Activated T-helper 1 cell treated with Interleukin-2 at 50 U/mL for 16 hours (primary cell): ENCODE data around the gene TBC1D9.

Source experiments
- DNase-seq: peaks from one replicate; pipeline ENCODE4 v3.0.0-alpha.2; 2020; ENCODE audit warnings: low read depth

Gene TBC1D9

DNA sequence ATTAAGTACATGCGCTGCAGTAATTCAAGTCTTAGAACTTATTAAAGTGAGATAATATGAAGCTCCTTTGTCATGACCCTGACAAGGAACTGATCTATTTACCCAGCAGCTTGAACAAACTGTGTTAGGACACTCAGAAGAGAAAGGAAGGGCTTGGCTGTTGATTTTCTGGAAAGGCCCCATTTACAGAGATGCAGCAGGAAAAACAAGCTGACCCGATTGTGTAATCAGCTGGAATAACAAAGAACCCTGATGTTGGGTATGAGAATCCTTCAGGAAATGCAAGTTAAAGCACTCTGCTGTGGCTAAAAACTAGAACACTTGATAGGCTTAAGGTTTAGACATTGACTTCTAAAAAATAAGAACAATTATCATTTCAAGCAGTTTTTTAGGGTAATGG is 64.8 kb downstream of the TBC1D9 start:
- DNase-seq: no peak

DNA sequence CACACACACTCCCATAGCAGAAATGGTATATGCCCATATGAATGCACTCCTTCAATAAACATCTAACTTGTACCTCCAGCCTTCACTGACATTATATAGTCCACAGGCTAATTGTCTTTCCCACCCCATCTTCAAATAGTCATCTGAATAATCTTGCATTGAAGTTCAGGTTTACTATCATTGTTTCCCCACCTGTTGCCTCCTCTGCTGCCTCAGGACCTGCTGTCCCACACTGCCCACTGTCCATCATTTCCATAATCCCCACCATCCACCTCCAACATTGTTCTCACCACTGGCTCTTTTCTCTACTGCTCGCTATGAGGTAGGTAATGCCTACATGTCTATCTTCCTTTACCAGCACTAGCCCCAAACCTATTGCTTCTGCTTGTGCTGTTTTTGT is 66.1 kb downstream of the TBC1D9 start:
- no peak for DNase-seq

DNA sequence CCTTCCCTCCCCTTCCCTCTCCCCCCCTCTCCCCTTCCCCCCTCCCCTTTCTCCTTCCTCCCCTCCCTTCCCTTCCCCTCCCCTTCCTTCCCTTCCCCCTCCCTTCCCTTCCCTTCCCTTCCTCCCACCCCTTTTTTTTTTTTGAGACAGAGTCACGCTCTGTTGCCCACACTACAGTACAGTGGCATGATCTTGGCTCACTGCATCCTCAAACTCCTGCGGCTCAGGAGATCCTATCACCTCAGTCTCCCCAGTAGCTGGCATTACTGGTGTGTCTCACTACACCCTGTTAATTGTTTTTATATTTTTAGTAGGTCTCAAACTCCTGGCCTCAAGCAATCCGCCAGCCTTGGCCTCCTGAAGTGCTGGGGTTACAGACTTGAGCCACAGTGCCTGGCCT is 66.6 kb downstream of the TBC1D9 start:
- DNase-seq: no peak

DNA sequence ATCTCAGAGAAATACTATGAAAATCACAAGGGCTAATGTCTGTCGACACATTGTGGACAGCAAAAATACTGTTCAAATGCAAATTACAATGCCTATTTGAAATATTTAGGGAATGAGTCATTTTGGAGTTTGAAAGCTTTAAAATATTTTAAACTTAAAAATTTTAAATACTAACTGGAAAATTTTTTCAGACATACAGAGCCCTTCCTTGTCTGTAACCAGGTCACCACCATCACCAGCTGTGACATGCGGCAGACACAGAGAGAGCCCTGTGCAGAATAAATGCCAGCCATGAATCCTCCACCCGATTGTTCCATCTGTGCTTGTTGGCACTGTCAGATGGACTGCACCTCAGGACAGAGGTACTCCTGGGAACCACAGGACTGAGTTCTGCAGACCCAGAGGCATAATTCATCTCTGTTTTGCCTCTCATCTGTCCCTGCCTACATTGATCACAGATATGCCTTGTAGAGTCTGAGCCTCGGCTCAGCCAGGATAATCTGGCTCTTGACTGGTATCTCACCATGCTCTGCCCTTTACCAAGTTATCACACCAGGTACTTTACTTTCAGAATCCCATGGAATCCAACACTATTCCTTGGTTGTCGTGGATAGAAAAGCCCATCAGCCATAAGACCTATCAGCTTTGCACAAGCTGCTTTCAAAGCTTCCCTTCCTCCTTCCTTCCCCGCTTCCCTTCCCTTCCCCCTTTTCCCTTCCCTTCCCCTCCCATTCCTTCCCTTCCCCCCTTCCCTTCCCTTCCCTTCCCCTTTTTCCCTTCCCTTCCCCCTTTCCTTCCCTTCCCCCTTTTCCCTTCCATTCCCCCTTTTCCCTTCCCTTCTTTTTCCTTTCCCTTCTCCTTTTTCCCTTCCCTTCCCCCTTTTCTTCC is 67.2 kb downstream of the TBC1D9 start:
- no peak for DNase-seq

DNA sequence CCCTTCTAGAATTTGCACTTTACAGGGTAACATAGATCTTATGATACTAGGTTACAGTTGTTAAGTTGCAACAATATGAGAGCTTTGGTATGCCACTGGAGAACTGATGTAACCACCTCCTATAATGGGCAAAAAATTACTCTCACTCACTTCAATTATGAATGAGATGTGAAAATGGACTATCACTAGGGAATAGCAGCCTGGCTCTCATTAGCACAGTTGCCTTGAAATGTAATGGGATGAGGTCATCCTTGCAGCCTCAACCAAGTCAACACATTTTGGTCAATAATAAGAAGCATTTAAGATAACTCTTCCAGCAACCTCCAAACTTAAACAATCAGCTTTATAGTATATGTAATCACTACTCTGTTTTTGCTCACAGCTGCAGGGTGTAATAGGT is 69.4 kb downstream of the TBC1D9 start:
- no peak for DNase-seq

DNA sequence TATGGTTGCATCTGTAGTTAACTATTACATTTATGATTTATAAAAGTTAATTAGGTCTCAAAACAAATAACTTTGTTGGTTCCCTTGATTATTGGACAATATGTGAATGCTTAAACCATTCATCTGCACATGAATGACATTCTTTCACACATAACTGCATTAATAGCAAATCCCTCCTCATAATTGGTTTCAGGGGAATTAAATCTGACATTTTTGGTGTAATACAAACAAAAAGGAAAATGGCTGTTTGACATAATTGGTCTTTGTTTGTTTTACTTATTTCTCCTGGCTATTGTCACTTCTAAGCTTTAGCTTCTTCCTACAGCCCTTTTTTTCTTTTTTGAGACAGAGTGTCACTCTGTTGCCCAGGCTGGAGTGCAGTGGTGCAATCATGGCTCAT is 71.9 kb downstream of the TBC1D9 start:
- no peak for DNase-seq

DNA sequence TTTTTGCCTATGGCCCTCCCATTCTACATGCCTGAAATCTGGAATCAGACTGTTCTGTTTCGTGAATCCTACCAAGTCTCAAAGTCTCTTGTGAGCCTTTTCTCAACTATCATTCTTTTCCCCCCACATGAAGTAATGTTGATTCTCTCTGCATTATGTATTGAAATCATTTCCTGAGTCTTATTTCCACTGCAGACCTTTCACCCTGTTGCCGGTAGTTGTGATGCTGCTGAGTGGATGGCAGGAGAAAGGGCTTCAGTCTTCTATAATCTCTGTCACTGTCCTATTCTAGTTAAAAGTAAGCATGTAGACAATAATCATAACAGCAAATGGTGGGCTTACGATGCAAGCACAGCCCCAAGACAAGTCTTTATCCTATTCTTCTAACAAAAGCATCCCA is 75.0 kb downstream of the TBC1D9 start:
- no peak for DNase-seq

DNA sequence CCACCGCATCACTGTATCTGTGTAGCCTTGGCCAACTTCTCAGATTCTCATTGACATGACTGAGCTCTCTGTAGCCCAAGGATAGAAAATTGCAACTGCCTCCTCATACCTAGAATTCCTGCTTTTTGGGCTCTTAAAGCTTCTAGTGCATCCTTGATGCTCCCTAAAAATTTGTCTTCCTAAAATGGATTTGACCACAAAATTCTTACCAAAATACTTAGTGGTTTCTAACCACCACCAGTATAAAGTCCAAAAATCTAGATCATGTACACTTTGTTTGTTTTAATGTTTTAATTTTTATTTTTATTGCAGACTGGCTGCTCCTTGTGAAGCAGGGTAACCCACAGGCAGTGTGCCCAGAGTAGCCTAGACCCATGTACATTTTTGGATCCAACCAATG is 75.5 kb downstream of the TBC1D9 start:
- DNase-seq: no peak

DNA sequence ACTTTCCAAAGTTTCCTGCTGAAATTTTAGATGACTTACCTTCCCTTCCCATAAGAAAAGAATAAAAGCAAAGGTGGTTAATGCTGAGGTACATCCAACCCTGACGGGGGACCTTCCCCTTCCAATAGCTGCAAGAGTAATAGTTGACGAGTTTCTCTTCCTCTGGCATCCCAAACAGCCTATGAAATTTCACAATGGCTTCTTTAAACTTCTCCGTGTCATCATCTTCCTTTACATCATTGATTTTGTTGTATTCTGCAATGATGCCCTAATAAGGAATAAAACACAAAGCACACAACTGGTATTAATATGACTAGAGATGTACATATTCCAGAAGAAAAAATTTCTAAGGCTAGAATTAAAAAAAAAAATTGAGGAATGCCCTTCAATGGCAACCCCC is 76.6 kb downstream of the TBC1D9 start:
- DNase-seq: no peak

DNA sequence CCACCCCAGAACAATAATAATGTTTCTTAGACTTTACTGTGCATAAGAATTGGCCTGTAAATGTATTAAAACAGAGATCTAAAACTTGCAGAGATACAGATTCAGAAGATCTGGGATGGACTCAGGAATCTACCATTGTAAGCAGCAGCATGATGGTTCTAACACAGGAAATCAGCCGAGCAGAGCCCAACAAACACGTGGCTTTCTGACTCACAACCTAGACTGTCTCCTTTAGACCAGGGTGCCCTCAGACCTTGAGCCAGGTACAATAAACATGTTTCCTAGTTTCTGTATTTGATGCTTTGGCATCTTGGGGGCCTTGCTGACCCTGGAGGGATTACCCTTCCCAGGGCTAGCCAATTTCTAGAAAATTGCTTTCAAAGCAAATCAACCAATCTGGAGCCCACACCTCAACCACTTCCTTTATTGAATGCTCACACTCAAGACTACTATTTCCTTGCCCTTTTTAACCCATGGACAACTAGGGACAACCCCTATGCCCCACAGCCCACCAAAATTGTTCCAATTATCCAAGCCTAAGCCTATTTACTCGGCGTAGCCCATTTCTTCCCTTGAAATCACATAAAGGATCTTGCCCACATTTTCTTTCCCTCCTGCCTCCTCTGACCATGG is 80.5 kb downstream of the TBC1D9 start:
- no peak for DNase-seq

DNA sequence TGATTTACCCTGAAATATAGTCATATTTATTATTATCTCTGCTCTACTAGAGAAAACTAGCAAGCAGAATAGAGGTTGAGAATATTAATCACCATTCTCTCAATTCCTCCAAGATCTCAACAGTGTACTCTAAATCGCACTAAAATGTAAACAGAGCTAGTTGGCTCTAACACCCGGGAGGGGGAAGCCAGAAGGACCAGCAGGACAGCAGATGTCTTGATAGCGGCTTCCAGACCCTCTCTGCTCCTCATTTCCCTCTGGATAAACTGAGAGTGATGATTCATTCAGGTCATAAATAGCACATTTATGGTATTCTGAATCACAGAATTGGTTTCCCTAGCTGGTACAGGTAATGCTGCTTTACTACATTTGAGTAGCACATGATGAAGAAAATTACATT is 82.5 kb downstream of the TBC1D9 start:
- no peak for DNase-seq

DNA sequence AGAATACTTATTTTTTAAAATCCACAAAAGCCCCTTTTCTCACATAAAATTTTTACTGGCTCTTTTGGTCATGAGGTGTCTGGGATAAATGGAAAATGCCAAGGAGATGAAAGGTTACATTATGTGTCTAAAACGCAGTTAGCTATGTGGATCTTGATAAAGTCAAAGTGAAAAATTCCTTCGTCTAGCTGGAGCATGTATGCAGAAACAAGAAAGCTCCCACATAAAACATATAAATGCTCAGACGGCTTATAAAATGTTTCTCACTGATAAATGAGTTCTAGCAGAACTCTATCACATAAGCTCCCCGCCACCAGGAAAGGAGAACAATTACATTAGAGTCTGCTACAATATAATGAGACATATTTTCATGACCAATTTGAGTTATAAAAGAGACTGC is 83.8 kb downstream of the TBC1D9 start:
- no peak for DNase-seq

DNA sequence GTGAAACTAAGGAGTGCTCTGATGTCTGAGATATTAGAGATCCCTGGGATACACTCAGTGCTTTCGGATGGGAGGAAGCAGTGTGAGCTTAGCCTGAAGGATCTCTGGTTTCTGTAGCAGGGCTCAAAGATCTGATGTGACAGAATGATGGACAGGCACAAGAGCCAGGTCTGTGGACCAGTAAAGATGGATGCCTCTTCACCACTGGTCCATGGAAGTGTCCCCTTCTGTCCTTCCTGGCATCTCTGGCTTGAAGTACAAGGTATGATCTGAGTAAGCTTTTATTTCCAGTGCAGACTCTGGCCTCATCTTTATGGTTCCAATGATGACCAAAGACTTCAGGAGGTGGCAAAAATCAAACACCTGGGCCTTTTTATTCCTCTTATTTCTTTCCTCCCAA is 88.1 kb downstream of the TBC1D9 start:
- no peak for DNase-seq

DNA sequence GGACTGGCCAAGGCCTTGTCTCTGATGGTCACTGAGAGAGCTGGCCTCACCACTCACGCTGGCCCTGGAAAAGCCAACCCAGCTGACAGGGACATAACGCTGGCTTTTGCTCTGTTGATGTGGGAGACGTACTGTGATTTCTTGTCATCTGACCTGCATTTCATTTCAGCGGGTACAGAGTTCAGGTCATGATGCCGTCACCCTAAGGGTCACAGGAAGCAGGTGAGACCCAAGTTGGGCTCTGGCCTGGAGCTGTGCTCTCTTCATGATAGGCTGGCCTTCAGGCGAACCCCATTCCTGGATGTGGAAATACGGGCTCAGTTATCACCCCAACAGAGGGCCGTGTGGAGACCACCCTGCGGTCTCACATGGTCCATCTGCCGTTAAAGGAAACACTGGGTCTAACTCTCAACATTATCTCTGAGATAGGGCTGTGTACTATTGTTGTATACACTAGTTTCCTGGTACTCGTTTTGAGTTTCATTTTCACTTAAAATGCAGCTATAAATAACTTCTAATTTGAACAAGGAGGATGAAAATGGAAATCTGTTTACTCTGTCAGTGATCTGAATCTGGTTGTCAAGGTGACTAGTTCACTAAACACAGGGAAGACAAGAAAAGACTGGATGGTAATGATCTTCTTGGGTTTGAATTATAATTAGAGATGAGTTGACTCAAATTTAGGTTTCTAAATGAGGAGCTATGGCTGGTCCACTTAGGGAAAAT is 89.1 kb downstream of the TBC1D9 start:
- DNase-seq: no peak

DNA sequence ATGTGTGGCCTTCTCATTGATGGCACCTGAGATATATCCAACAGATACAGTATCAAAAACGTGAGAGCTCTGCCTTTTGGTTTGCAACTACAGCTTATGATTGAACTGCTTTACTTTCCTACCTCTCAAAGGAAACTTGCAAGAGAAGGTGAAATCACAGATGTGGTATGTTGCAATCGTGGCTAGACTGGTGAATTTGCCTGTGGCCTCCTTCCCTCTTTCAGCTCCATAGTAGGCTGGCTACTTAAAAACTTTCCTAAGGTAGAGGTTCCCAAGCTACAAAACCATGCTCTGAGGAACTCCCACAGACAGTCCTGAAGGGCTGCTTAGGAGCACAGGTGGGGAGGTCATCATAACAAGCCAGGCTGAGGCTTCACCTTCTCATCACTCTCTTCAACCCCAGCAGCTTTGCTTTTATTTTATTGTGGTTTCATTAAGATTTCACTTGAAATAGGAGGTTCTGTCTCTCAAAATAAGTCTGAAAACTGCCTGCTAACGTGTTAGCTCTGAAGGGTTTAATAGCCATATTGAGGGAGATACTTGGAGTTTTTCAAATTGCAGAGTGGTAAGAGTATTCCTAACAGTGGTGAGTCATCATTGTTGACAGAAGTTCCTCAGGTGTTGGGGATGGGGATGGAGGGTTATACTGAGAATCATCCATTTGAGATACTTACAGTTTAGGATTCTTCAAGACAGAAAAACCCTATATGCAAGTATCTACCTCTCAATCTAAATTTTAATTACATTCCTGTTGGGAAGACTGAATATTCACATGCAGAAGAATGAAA is 93.9 kb downstream of the TBC1D9 start:
- DNase-seq: no peak

DNA sequence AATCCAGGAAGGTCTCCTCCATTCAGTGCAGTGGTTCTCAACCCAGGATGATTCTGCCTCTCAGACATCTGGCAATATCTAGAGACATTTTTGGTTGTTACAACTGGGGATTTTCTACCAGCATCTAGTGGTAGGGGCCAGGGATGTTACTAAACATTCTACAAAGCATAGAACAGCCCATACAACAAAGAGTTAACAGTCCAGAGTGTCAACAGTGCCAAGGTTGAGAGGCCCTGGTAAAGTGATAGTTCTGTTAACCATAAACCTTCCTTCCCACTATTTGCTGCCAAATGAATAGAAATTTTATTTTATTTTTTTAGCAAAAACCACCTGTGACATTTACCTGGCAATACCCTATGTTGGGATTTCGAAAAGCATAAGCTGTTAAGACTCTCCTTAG is 94.6 kb downstream of the TBC1D9 start:
- no peak for DNase-seq

DNA sequence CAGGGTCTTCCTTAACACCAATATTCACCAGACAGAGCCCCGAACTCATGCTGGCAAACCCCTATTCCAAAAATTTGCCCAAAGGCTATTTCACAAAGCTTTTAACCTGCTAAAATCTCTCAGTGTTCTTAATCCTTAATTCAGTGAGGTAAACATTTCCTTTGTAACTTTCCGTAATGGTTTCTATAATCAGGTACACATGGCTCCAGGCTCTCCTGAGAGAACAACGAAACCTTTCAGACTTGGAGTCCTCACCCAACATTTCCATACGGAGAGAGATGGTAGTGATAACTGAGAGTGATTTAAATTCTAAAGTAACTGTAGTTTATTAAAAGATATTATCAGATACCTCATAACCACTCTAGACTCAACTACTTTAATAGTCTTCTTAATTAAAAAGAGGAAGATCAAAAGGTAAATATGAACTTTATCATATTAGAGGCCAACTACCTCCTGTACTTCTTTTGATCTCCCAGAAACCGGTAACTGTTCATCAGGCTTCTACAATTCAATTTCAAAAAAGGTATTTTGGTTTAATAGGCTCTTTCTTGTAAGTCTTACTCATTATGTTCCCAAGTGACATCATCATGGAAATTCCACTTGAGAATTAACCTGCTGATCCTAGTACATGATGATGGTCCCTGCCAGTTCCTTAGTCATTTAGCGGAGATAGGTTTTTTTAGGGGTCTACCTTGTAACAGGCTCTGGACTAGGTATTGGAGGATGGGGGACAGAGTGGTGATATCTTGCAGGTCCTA is 96.1 kb downstream of the TBC1D9 start:
- no peak for DNase-seq

DNA sequence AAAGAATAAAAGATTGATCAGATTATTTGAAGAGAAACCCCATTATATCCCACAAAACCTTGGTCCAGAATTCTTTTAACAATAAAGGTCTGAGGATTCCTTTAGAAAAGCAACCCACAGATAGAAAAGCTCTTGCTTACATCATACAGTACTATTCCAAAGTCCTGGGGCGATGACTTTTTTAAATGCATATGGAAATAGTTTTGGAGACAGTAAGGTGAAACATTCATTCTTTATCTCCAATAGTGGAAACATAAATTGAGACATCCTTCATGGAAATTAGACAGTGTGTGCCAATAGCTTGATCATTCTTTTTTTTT is 101.7 kb downstream of the TBC1D9 start:
- no peak for DNase-seq

DNA sequence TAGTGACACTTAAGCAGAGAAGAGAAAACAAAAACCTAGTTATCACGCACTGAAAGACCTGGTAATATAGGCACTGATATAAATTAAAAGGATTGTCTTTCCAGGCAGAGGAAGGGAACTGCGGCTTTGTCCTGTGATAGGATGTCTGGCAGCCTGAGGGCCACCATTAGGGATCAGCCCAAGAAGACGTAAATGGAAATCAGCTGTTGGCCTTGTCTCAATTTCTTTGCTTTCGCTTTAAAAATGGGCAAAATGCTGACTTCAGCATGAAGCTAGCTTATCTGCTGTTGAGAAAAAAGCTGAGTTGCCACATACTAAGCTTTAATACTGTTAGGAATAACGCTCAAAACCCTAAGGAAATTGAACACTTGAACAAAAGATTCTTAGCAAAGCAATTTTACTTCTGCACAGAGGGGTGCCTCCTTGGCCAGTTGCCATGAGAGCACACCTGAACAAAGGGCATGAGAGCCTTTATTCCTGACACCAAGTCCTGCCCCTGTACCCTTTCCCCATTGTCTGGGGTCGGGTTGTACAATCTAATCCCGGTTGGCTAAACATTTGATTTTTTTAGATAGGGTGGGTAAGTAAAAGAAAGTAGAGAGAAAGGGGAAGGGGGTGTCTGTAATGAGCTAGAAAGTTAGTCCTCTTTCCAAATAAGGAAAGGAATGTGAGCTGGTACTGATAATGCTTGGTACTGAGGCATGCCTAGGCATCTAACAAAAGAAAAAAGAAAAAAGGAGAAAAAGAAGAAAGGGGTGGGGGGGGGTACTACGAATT is 102.3 kb downstream of the TBC1D9 start:
- no peak for DNase-seq

DNA sequence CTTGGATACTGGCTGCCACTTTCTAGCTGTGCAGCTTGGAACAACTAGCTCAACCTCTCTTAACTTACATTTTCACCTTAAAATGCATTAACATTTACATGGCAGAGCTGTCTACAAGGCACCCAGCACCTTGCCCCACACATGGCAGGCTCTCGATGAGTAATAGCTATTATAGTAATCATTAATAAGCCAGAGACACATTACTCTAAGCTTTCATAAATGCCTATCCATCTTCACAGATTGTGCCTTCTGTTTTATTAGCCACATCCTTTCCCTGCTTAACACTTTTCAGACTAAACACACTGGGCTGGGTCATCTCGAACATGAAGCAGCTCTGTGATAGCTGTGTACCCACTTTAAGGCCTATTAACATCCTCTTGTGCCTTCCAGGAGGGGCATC is 103.6 kb downstream of the TBC1D9 start:
- DNase-seq: no peak

DNA sequence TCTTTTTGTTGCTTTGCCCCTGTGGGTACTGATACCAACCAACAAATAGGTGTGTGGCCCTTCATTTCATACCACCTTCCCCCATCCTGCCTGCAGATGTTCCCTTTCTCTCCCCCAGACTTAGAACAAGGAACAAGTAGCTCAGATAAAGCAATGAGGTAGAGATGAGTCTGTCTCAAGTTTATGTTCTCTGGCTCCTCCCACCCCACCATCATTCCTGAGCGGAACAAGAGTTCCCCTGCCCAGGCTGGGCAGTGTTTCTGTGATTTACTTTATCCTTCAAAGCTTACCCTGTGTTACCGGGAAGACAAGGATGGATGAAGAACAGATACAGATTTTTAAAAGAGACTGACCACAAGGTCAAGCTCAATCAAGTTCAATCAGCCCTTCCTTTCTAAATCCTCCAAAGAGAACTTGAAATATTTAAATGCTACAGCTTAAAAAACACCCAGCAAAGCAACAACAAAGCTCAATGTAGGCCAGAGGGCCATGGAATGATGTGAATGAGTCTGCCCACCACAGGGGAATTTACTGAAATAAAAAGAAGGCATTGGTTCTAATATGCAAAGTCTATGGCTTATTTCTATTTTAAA is 107.4 kb downstream of the TBC1D9 start:
- DNase-seq: no peak
